IMR-90 (cell line): Measurements from ENCODE around the gene MARVELD3. TPM values are rescaled to one million over a fixed set of nuclear protein-coding genes. Genes with fewer than 3 reads are reported as not detected.

Experiments
- ATAC-seq: fragments of 200-7000 bp; cut with Tn5 transposase; 2 replicates; pipeline ENCODE4 v1.9.1; 2020; ENCODE audit warnings: low read depth, mild to moderate bottlenecking, moderate library complexity
- BruUV-seq: library from RNA; stranded (reverse); fragments of 400-500 nt; replicated peaks from 2 replicates; lab custom pipeline; 2021; lab: Mats Ljungman, UMichigan
- CTCF ChIA-PET: fragments of 300-600 bp; formaldehyde crosslinking; extraction: SDS; loops from one replicate; lab custom pipeline; 2021; ENCODE audit warnings: antibody characterized with exemption; lab: Yijun Ruan, JAX
- POLR2A ChIA-PET: fragments of 300-600 bp; sonication (Branson Sonifier 250); formaldehyde crosslinking; loops from one replicate; lab custom pipeline; 2022; ENCODE audit warnings: antibody characterized with exemption; ENCODE audit not compliant: unreplicated experiment; lab: Charles Lee
- DNase-seq: peaks from one replicate; pipeline ENCODE4 v3.0.0; 2013
- H2AFZ ChIP-seq: replicated peaks from 2 replicates; pipeline ENCODE3; 2013; ENCODE audit warnings: low read length, mild to moderate bottlenecking; ENCODE audit not compliant: poor library complexity
- H2AK5ac ChIP-seq: 2 replicates; pipeline ENCODE4 v1.6.1; 2013; ENCODE audit warnings: low read depth, low read length, inconsistent platforms
- H2AK9ac ChIP-seq: replicated peaks from 2 replicates; pipeline ENCODE3; 2013; ENCODE audit warnings: mild to moderate bottlenecking, low read depth, low read length, moderate library complexity; ENCODE audit not compliant: poor library complexity
- H2BK120ac ChIP-seq: 2 replicates; pipeline ENCODE4 v1.6.1; 2013; ENCODE audit warnings: low read depth, low read length, inconsistent platforms
- H2BK15ac ChIP-seq: 3 replicates; pipeline ENCODE4 v1.6.1; 2013; ENCODE audit warnings: low read depth, low read length, inconsistent platforms
- H2BK20ac ChIP-seq: 2 replicates; pipeline ENCODE4 v1.6.1; 2013; ENCODE audit warnings: low read depth, mild to moderate bottlenecking, inconsistent platforms, low read length, moderate library complexity
- H2BK5ac ChIP-seq: 2 replicates; pipeline ENCODE4 v1.6.1; 2013; ENCODE audit warnings: mild to moderate bottlenecking, low read depth, low read length, inconsistent platforms; ENCODE audit not compliant: poor library complexity, severe bottlenecking
- H3K14ac ChIP-seq: replicated peaks from 2 replicates; pipeline ENCODE4 v1.6.1; 2013; ENCODE audit warnings: low read depth, low read length, inconsistent platforms
- H3K18ac ChIP-seq: 2 replicates; pipeline ENCODE4 v1.6.1; 2013; ENCODE audit warnings: low read depth, low read length, control low read depth
- H3K23ac ChIP-seq: 2 replicates; pipeline ENCODE4 v1.6.1; 2013; ENCODE audit warnings: low read depth, low read length, inconsistent platforms
- H3K27ac ChIP-seq: 2 replicates; pipeline ENCODE4 v1.5.1; 2013; ENCODE audit warnings: mild to moderate bottlenecking, control low read depth, low read length; ENCODE audit not compliant: insufficient read depth
- H3K27me3 ChIP-seq: 2 replicates; pipeline ENCODE4 v1.6.1; 2013; ENCODE audit warnings: low read length; ENCODE audit not compliant: control insufficient read depth, insufficient read depth
- H3K36me3 ChIP-seq: 2 replicates; pipeline ENCODE4 v1.6.1; 2013; ENCODE audit warnings: low read length, mixed read lengths; ENCODE audit not compliant: control insufficient read depth, insufficient read depth
- H3K4ac ChIP-seq: 2 replicates; pipeline ENCODE4 v1.6.1; 2013; ENCODE audit warnings: low read depth, low read length, inconsistent platforms
- H3K4me1 ChIP-seq: 2 replicates; pipeline ENCODE4 v1.6.1; 2013; ENCODE audit warnings: low read length, mixed read lengths; ENCODE audit not compliant: control insufficient read depth, insufficient read depth
- H3K4me2 ChIP-seq: 2 replicates; pipeline ENCODE4 v1.6.1; 2013; ENCODE audit warnings: low read depth, mild to moderate bottlenecking, control low read depth, low read length, moderate library complexity
- H3K4me3 ChIP-seq: 2 replicates; pipeline ENCODE4 v1.5.1; 2013; ENCODE audit warnings: low read depth, mild to moderate bottlenecking, control low read depth, low read length, moderate library complexity; ENCODE audit not compliant: insufficient read depth
- H3K56ac ChIP-seq: 2 replicates; pipeline ENCODE4 v1.6.1; 2013; ENCODE audit warnings: low read length, inconsistent platforms; ENCODE audit not compliant: insufficient read depth; ENCODE audit errors: extremely low read depth
- H3K79me1 ChIP-seq, 2 experiments: 2 replicates each; pipeline ENCODE4 v1.6.1; 2013; ENCODE audit warnings: low read length in 2 of 2, inconsistent platforms in 1 of 2, low read depth in 1 of 2
- H3K9ac ChIP-seq: 2 replicates; pipeline ENCODE4 v1.6.1; 2013; ENCODE audit warnings: low read depth, low read length, control low read depth
- H3K9me1 ChIP-seq: 2 replicates; pipeline ENCODE4 v1.6.1; 2013; ENCODE audit warnings: low read length, inconsistent platforms; ENCODE audit not compliant: insufficient read depth
- H3K9me3 ChIP-seq: 2 replicates; pipeline ENCODE4 v1.6.1; 2013; ENCODE audit warnings: low read length; ENCODE audit not compliant: control insufficient read depth, insufficient read depth
- H4K20me1 ChIP-seq: 2 replicates; pipeline ENCODE4 v1.6.1; 2013; ENCODE audit warnings: low read length, inconsistent platforms; ENCODE audit not compliant: insufficient read depth
- H4K5ac ChIP-seq: 2 replicates; pipeline ENCODE4 v1.6.1; 2013; ENCODE audit warnings: mild to moderate bottlenecking, low read depth, low read length, control low read depth
- H4K8ac ChIP-seq, 2 experiments: 2 replicates each; pipeline ENCODE4 v1.6.1; 2013; ENCODE audit warnings: low read depth in 2 of 2, low read length in 2 of 2, control low read depth in 1 of 2, inconsistent platforms in 1 of 2
- H4K91ac ChIP-seq: 2 replicates; pipeline ENCODE4 v1.6.1; 2013; ENCODE audit warnings: low read depth, low read length, inconsistent platforms; ENCODE audit not compliant: insufficient read depth
- BHLHE40 ChIP-seq: fragments of 150-350 bp; IDR thresholded peaks from 2 replicates; pipeline ENCODE4 v1.6.1; 2016; ENCODE audit warnings: mild to moderate bottlenecking, low read depth, low read length
- CEBPB ChIP-seq: IDR thresholded peaks from 2 replicates; pipeline ENCODE4 v1.6.1; 2012; ENCODE audit warnings: low read depth, low read length, improper control_type of control experiment
- CHD1 ChIP-seq: IDR thresholded peaks from 2 replicates; pipeline ENCODE4 v1.6.1; 2012; ENCODE audit warnings: low read depth, low read length, improper control_type of control experiment
- CTCF ChIP-seq: conservative IDR thresholded peaks from 2 replicates; pipeline ENCODE4 v1.5.1; 2012; ENCODE audit warnings: mild to moderate bottlenecking, low read depth, low read length, improper control_type of control experiment
- FOS ChIP-seq: fragments of 150-350 bp; IDR thresholded peaks from 2 replicates; pipeline ENCODE4 v1.6.1; 2016; ENCODE audit warnings: low read depth, low read length
- MAFK ChIP-seq: IDR thresholded peaks from 2 replicates; pipeline ENCODE4 v1.6.1; 2012; ENCODE audit warnings: low read depth, low read length, improper control_type of control experiment
- MAZ ChIP-seq: IDR thresholded peaks from 2 replicates; pipeline ENCODE4 v1.6.1; 2012; ENCODE audit warnings: low read depth, mild to moderate bottlenecking, low read length, improper control_type of control experiment, moderate library complexity, borderline replicate concordance
- MXI1 ChIP-seq: IDR thresholded peaks from 2 replicates; pipeline ENCODE4 v1.6.1; 2012; ENCODE audit warnings: low read depth, mild to moderate bottlenecking, low read length, moderate library complexity, borderline replicate concordance
- NFE2L2 ChIP-seq: fragments of 150-350 bp; IDR thresholded peaks from 2 replicates; pipeline ENCODE4 v1.6.1; 2016; ENCODE audit warnings: low read depth, mild to moderate bottlenecking, low read length
- POLR2A ChIP-seq: IDR thresholded peaks from 2 replicates; pipeline ENCODE4 v1.6.1; 2012; ENCODE audit warnings: mild to moderate bottlenecking, low read depth, low read length
- RAD21 ChIP-seq: IDR thresholded peaks from 2 replicates; pipeline ENCODE4 v1.6.1; 2012; ENCODE audit warnings: low read length, improper control_type of control experiment
- RCOR1 ChIP-seq: IDR thresholded peaks from 2 replicates; pipeline ENCODE4 v1.6.1; 2012; ENCODE audit warnings: mild to moderate bottlenecking, low read length, improper control_type of control experiment; ENCODE audit not compliant: insufficient replicate concordance
- RFX5 ChIP-seq: IDR thresholded peaks from 2 replicates; pipeline ENCODE4 v1.8.0; 2012; ENCODE audit warnings: low read depth, mild to moderate bottlenecking, low read length, moderate library complexity
- SMC3 ChIP-seq: fragments of 150-350 bp; IDR thresholded peaks from 2 replicates; pipeline ENCODE4 v1.6.1; 2016; ENCODE audit warnings: low read depth, mild to moderate bottlenecking, antibody characterized with exemption, low read length, moderate library complexity
- USF2 ChIP-seq: fragments of 150-350 bp; IDR thresholded peaks from 2 replicates; pipeline ENCODE4 v1.6.1; 2017; ENCODE audit warnings: mild to moderate bottlenecking, antibody characterized with exemption, low read length, low read depth
- WGBS, 2 experiments: methylation state at CpG; one replicate each; pipeline versions ENCODE4 v1.1.5 to v1.1.7; 2013; ENCODE audit warnings: missing lambda C conversion rate in 2 of 2; ENCODE audit not compliant: insufficient read length in 1 of 2; ENCODE audit errors: extremely low coverage in 2 of 2; 5-methylcytosine and 5-hydroxymethylcytosine counted together
- dilution Hi-C: fragments of 300-500 bp; cut with HindIII; formaldehyde crosslinking; loops from one replicate; pipeline ENCODE4 v1.14.3; 2018; ENCODE audit warnings: low sequenced_read_pairs; ENCODE audit not compliant: unreplicated experiment
- in situ Hi-C: fragments of 300-500 bp; cut with MboI; formaldehyde crosslinking; loops from 3 replicates; pipeline ENCODE4 v1.14.3; 2019; ENCODE audit warnings: low sequenced_read_pairs, inconsistent platforms, mixed read lengths
- intact Hi-C: fragments of 100-400 bp; cut with micrococcal nuclease; formaldehyde crosslinking; loops from 2 replicates; pipeline ENCODE4 v1.10.0; 2022
- polyA plus RNA-seq, 3 experiments: library from polyadenylated mRNA; depleted of rRNA; stranded (reverse); fragments of >200 nt; gene quantifications; 2 replicates each; pipeline ENCODE4 v1.2.3, GENCODE V29; 2012; ENCODE audit warnings: low replicate concordance in 1 of 3
- total RNA-seq: library from RNA; depleted of rRNA; stranded (reverse); fragments of >200 nt; gene quantifications from 2 replicates; pipeline ENCODE4 v1.2.3, GENCODE V29; 2012

Gene MARVELD3
- total and polyA plus RNA-seq, 2 of the 4 experiments (the other 2 are of a cell fraction) = not detected

- H3K27ac ChIP-seq = no peak overlapping the region
- no peak overlapping the region for H4K8ac ChIP-seq
- ChIA-PET POLR2A (interaction anchor here (0.6 kb wide), 1 partner anchor 1103 kb away, joined by 3 read pairs; no protein-coding TSS in a partner anchor), CTCF (no interaction called here)
- H2AK5ac ChIP-seq = no peak overlapping the region
- peaks cover 10% of the 10 kb centered on the region; the same call in 1 of the 2 replicates for H3K9me1 ChIP-seq
- H2BK120ac ChIP-seq = no peak overlapping the region
- TF ChIP-seq MAFK (no peak), NFE2L2 (no peak), CHD1 (no peak), BHLHE40 (no peak), USF2 (no peak), CTCF (no peak), CEBPB (no peak), RAD21 (no peak), RCOR1 (no peak), MAZ (no peak), POLR2A (no peak), FOS (no peak), RFX5 (no peak), MXI1 (no peak), SMC3 (no peak)
- peaks cover 6% of the 10 kb centered on the region in 2 experiments; a peak in 2 of 4 replicates for H3K79me1 ChIP-seq
- H3K4me1 ChIP-seq = peaks cover 5% of the 10 kb centered on the region
- DNase-seq (no peak), ATAC-seq (no peak)
- no peak overlapping the region for H2BK15ac ChIP-seq
- no peak overlapping the region for H3K4ac ChIP-seq
- H3K36me3 ChIP-seq = peaks cover 21% of the 10 kb centered on the region
- no peak overlapping the region for H3K56ac ChIP-seq
- no peak overlapping the region for H3K14ac ChIP-seq
- no peak overlapping the region for H2AK9ac ChIP-seq
- no peak overlapping the region for H2BK5ac ChIP-seq
- H3K9ac ChIP-seq = no peak overlapping the region
- 0 out of 2 replicates have a peak, but pooled peaks cover 4% of the 10 kb centered on the region for H4K20me1 ChIP-seq
- H3K27me3 ChIP-seq = no peaks in the 10 kb centered on the region
- no peak overlapping the region for H3K23ac ChIP-seq
- BruUV-seq = no TSS peak
- intact Hi-C loops (no loop called here), dilution Hi-C loops (no loop called here), in situ Hi-C loops (no loop called here)
- H3K4me2 ChIP-seq = no peak overlapping the region
- H3K4me3 ChIP-seq = no peak overlapping the region
- no peak overlapping the region for H2AFZ ChIP-seq
- H4K5ac ChIP-seq = no peak overlapping the region
- no peak overlapping the region for H2BK20ac ChIP-seq
- WGBS, 2 experiments = no CpG with 5 or more reads among the region's 3 CpGs
- no peak overlapping the region for H3K18ac ChIP-seq
- H4K91ac ChIP-seq = no peak overlapping the region
- H3K9me3 ChIP-seq = no peaks in the 10 kb centered on the region
Observed at GRCh38 chr16:71672125-71672524, 46.1 kb downstream of the MARVELD3 start.
